GM12891 (cell line): ENCODE data around the gene C17orf50.

Experiments used
- DNase-seq: peaks from one replicate; pipeline ENCODE4 v3.0.0; 2011; ENCODE audit warnings: low spot score; ENCODE audit not compliant: insufficient read length
- FAIRE-seq: peaks from 2 replicates; lab custom pipeline; 2011; peaks lifted over from hg19 to GRCh38; lab: Jason Lieb, UNC
- PAX5 ChIP-seq: IDR thresholded peaks from 2 replicates; pipeline ENCODE4 v1.6.1; 2011; ENCODE audit warnings: low read length, moderate library complexity, mild to moderate bottlenecking; ENCODE audit not compliant: insufficient read depth, severe bottlenecking
- POLR2A ChIP-seq: IDR thresholded peaks from 2 replicates; pipeline ENCODE4 v1.6.1; 2011; ENCODE audit warnings: low read depth, low read length, control low read depth
- POLR2AphosphoS5 ChIP-seq: IDR thresholded peaks from 2 replicates; pipeline ENCODE4 v1.6.1; 2011; ENCODE audit warnings: low read depth, low read length, control low read depth
- POU2F2 ChIP-seq: IDR thresholded peaks from 2 replicates; pipeline ENCODE4 v1.6.1; 2011; ENCODE audit warnings: low read depth, mild to moderate bottlenecking, control low read depth, low read length, moderate library complexity
- SPI1 ChIP-seq: IDR thresholded peaks from 2 replicates; pipeline ENCODE4 v1.6.1; 2011; ENCODE audit warnings: low read depth, low read length, control low read depth
- TAF1 ChIP-seq: IDR thresholded peaks from 2 replicates; pipeline ENCODE4 v1.6.1; 2011; ENCODE audit warnings: low read depth, low read length, control low read depth

Gene C17orf50

DNA sequence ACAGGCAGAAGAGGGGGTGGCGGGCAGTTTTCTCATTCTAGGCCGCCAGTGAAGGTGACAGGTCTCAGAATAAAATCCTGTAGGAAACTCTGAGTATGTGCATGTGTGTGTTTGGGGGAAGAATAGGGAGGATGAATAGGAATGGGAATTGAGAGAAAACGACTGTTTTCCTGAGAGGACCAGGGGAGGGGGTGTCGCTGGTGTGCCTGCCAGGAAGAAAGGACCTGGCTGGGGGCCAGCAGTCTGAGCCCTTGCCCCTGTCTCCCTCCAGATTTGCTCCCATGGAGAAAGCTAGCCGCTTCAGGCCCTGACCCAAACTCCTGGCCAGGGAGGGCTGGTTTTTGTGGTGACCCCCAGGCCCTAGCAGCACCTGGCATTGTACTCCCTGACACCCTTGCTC is 14.4 kb downstream of the C17orf50 start:
- FAIRE-seq (no peak), DNase-seq (no peak)
- TF ChIP-seq SPI1 (no peak), POLR2AphosphoS5 (no peak), PAX5 (no peak), POLR2A (no peak), TAF1 (no peak), POU2F2 (no peak)

DNA sequence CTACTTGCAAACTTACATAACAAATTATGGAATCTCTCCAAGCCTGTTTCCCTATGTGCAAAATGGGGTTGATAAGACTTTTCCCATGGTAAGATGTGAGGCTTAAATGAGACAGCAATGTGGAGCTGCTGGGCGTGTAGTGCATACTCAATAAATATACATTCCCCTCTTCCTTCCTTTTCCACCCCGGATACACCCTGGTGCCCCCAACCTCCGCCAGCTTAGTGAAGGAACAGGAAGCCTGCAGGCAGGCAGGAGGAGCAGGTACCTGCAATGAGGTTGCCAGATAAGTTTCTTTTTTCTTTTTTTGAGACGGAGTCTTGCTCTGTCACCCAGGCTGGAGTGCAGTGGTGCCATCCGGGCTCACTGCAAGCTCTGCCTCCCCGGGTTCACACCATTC is 14.9 kb downstream of the C17orf50 start:
- no peak for TF ChIP-seq POU2F2
- no peak for TF ChIP-seq POLR2A
- TF ChIP-seq PAX5, result no peak
- TF ChIP-seq SPI1, result no peak
- TF ChIP-seq POLR2AphosphoS5, result no peak
- no peak for TF ChIP-seq TAF1
- DNase-seq, result no peak
- no peak for FAIRE-seq

DNA sequence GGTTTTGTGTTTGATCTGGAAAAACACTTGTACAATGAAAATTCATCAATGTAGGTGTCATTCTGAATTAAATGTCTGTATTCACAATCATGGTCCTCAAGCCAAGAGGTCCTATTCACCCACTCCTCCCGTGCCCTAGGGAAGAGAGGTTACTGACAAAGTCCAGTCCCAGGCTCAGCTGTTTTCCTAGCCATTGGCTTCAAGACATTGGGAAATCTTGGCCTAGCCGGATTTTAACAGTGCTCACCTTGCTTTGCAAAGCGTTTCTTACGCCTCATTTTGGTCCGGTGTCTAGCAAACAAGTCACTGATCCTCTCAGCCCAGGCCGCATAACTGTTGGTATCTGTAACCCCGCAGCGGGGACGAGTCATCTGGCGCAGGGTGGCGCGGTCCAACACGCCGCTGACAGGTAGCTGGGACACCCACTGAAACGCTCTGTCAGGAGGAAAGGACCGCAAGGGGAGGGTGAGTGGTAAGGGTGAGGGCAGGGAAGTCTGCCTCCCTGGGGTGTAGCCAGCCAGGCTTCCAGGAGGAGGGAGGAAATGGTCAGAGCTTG is 18.0 kb downstream of the C17orf50 start:
- FAIRE-seq (no peak), DNase-seq (no peak)
- TF ChIP-seq SPI1 (no peak), PAX5 (no peak), TAF1 (no peak), POU2F2 (no peak), POLR2A (no peak), POLR2AphosphoS5 (no peak)

DNA sequence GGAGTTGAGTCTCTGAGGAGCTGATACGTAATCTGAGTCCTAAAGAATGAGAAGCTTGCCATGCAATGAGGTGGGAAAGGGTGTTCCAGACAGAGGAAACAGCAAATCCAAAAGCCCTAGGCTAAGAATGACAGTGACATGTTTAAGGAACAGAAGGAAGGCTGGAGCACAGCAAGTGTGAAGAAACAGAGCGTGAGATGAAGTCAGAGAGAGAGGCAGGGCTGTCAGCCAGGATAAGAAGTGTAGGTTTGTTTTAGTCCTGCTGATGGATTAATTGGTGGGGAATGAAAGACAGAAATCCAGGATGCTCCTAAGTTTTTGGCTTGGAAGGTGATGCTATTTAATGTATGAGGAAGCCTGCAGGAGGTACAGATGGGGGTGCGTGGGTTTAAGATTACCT is 20.3 kb downstream of the C17orf50 start:
- FAIRE-seq (no peak), DNase-seq (no peak)
- no peak for TF ChIP-seq SPI1
- no peak for TF ChIP-seq POLR2A
- TF ChIP-seq POU2F2, result no peak

DNA sequence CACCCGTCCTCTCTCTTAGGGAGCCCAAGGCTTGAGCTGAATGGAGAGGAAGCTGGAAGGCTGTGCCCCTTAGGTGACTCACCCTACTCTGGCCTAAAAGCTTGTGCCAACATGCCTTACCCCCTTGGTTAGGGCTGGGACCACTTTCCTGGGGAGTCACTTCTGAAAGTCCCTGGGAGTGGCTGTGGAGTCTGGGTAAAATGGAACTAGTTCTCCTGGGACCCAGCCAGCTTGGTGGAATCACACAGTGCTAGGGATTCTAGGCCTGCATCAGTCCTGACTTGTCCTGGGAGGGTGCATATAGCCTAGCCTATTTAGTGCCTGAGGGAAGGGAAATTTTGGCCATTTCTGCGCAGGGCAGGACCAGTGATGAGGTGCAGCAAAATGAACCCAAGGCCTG is 24.2 kb downstream of the C17orf50 start:
- DNase-seq, result no peak
- no peak for FAIRE-seq
- TF ChIP-seq TAF1 (no peak), SPI1 (no peak), POU2F2 (no peak), PAX5 (no peak), POLR2AphosphoS5 (no peak), POLR2A (no peak)

DNA sequence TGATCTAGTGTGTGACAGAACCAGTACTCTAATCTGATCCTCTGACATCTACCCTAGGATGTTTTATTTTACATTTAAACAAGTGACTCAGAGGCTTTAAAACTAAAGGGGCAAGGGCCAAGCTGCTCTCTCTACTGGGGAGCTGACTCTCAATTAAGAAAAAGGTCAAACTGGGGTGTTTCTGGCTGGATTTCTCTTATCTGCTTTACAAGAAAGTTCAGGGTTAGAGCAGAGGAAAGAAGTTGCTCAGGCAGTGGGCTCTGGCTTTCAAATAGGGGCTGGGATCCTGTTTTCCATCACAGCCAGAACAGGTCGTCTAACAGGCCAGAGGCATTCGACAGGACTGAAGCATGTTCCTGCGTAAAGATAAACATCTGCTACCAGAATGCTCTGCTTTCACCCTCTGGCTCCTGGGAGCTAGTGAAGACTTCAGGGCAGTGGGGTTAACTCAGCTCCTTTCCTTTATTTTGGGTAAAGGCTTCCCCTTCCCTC is 26.3 kb downstream of the C17orf50 start:
- TF ChIP-seq POLR2A (no peak), PAX5 (no peak), POU2F2 (no peak), POLR2AphosphoS5 (no peak), TAF1 (no peak), SPI1 (no peak)
- DNase-seq (no peak), FAIRE-seq (no peak)

DNA sequence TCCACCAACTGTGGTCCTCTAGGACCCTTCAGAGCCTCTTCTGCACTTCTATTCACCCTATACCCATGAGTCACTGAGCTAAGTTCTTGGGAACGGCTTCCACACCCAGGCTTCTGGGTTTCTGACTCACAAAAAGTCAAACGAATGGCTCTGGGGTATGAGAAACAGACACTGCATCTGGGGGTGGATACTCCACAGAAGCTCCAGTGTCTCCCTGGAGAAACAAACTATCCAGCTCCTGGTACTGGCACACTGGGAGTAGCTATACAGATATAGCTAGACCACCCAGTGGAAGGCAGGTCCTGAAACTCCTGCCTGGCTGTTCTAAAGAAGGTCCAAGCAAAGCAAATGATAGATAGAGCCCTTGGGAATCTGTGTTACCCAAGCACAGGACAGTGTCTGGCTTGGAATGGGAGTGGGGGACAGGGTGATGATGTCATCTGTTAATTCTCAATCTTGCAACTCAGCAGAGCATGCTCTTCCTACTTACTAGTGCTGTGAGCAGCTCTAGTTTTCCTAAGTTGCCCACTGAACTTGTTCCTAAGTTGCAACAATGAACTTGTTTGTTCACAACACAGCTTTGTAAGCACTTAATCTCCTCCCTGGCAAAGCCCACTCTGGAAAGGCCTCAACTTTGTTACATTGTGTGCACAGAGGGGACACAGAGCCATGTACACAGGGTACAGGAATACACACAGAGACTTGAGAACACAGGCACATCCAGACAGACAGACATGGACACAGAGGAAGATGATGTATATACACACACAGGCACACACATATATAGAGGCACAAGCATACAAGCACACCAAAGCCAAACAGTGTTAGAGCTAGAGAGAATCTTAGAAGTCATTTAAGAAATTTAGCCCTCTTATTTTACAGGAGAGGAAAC is 28.0 kb downstream of the C17orf50 start:
- no peak for DNase-seq
- TF ChIP-seq TAF1 (no peak), SPI1 (no peak), POLR2AphosphoS5 (no peak), POU2F2 (no peak), POLR2A (no peak), PAX5 (no peak)
- FAIRE-seq, result no peak

DNA sequence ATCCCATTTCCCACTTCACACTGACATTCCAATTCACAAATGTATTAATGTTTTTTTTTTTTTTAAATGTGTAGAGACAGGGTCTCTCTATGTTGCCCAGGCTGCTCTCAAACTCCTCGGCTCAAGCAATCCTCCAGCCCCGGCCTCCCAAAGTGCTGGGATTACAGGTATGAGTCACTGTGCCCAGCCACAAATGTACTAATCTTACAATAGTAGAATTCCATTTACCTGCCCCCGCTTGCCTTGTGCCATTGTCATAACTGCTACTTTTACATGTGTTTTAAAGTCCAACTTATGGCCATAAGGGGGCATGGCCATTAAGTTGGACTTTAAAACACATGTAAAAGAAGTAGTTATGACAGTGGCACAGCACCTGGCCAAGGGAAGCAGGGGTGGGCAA is 30.2 kb downstream of the C17orf50 start:
- TF ChIP-seq TAF1 (no peak), POLR2AphosphoS5 (no peak), POLR2A (no peak), PAX5 (no peak), POU2F2 (no peak), SPI1 (no peak)
- FAIRE-seq, result no peak

DNA sequence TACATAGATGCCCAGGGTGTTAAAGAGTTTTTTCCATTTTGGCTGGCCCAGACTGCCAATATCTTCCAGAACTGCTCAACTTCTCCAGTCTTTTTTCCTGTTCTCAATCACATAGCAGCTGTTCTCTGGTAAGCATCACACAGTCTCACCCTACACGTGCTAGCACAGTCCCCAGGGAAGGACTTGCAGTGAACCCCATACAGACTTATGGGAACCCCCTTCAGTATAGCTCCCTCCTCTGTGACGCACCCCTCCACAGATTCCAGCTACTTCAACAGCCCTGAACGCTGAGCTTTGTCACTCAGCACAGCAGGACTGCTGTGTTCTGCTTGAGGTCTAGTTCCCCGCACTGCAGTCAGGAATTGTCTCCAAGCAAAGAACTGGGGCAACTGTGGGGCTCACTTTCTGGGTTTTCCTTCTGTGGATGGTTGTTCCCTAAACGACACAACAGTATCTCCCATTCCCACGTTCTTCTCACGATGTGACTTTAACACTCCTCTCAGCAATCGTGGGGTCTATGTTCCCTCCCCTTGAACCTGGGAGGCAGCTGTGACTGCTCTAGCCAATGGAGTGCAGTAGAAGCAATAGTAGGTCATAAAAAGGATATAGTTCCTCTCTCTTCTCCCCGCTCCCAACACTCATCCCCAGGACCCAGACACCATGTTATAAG is 31.1 kb downstream of the C17orf50 start:
- TF ChIP-seq PAX5 (no peak), TAF1 (no peak), POLR2A (no peak), POLR2AphosphoS5 (no peak), SPI1 (no peak), POU2F2 (no peak)
- DNase-seq (no peak), FAIRE-seq (no peak)

More for the DNA sequence above, 30.2 kb downstream of the C17orf50 start:
- DNase-seq, result no peak
